NCI-H345 treated with DMSO at 0.1 percent for 48 hours (cell line): Measurements from ENCODE around the gene ALKBH6.

ENCODE experiments used
- DNase-seq: peaks from one replicate; lab custom pipeline; 2025; ENCODE audit not compliant: unreplicated experiment; lab: John Stamatoyannopoulos, UW

Gene ALKBH6

DNA sequence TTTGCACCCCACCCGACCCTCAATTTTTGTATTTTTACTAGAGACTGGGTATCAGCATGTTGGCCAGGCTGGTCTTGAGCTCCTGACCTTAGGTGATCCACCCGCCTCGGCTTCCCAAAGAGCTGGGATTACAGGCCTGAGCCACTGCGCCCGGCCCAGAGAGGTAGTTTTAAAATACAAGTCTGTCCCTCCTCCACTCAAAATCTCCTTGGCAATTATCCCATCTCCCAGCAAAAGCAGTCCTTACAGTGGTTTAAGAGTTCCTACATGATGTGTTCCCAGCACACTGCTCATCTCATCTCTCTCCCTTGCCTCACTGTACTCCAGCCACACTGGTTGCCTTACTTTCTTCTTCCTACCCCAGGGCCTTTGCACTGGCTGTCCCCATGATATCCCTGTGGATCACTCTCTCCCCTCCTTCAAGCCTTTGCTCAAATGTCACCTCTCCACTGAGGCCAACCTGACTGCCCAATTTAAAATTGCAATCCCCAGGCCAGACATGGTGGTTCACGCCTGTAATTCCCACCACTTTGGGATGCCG, 53.5 kb downstream of the ALKBH6 start:
- no peak for DNase-seq

DNA sequence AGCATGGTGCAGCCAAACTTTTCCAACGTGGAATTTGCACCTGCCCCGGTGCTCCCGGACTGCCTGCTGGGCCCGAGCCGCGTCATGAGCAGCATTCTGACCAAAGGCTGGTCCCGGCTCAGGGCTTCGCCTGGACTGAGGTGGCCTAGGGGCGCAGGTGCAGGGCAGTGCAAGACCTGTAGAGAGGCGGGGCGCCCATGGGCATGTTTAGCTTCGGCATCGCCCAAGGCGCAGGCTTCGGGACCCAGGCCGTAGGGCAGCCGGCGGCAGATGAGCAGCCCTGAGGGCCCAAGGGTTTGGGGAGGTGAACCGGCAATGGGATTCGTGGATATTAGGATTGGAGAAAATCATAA, 54.1 kb downstream of the ALKBH6 start:
- DNase-seq = no peak
